Activated T-helper 9 cell treated with anti-CD3 and anti-CD28 coated beads, Interleukin-2, amount 50 U/mL, for 16 hours (primary cell): ENCODE results near the gene ITSN1.
"Not testable (repeated sequence)": the region's sequence is repeated elsewhere in the genome, so short reads cannot be mapped to it uniquely, and the experiment has no call there.

Source experiments
- DNase-seq: peaks from one replicate; pipeline ENCODE4 v3.0.0-alpha.2; 2020; ENCODE audit warnings: low read depth

The ITSN1 gene

GRCh38 chr21:33774551-33774950 is 132.2 kb downstream of the ITSN1 start:
- DNase-seq, result no peak

GRCh38 chr21:33775100-33775828 is 133.0 kb downstream of the ITSN1 start:
- no peak for DNase-seq

- DNase-seq, result no peak
Measured at GRCh38 chr21:33780631-33781030, 138.3 kb downstream of the ITSN1 start.

- DNase-seq, result no peak
Measured at GRCh38 chr21:33781121-33781520, 138.8 kb downstream of the ITSN1 start.

- DNase-seq, result no peak
Measured at GRCh38 chr21:33783187-33783979, 141.1 kb downstream of the ITSN1 start.

- DNase-seq, result no peak
Measured at GRCh38 chr21:33787431-33787830, 145.1 kb downstream of the ITSN1 start.

GRCh38 chr21:33788438-33788837 is 146.1 kb downstream of the ITSN1 start:
- not testable (repeated sequence) for DNase-seq

GRCh38 chr21:33789697-33790096 is 147.4 kb downstream of the ITSN1 start:
- no peak for DNase-seq

GRCh38 chr21:33791073-33791472 is 148.8 kb downstream of the ITSN1 start:
- DNase-seq, result no peak

GRCh38 chr21:33794596-33794995 is 152.3 kb downstream of the ITSN1 start:
- no peak for DNase-seq

- DNase-seq, result no peak
Measured at GRCh38 chr21:33797565-33797964, 155.3 kb downstream of the ITSN1 start.

- DNase-seq, result no peak
Measured at GRCh38 chr21:33799378-33800090, 157.2 kb downstream of the ITSN1 start.

- DNase-seq, result no peak
Measured at GRCh38 chr21:33800753-33801423, 158.6 kb downstream of the ITSN1 start.

GRCh38 chr21:33801424-33802405 is 159.4 kb downstream of the ITSN1 start:
- DNase-seq, result no peak

GRCh38 chr21:33802481-33802880 is 160.2 kb downstream of the ITSN1 start:
- no peak for DNase-seq

- no peak for DNase-seq
Measured at GRCh38 chr21:33808715-33809367, 166.5 kb downstream of the ITSN1 start.

- DNase-seq, result no peak
Measured at GRCh38 chr21:33810766-33811165, 168.5 kb downstream of the ITSN1 start.

- no peak for DNase-seq
Measured at GRCh38 chr21:33811167-33812010, 169.1 kb downstream of the ITSN1 start.

- DNase-seq, result no peak
Measured at GRCh38 chr21:33813832-33814365, 171.6 kb downstream of the ITSN1 start.
